Measurements from ENCODE around the gene STARD5.

GRCh38 chr15:81330366-81331090, 6.6 kb upstream of the STARD5 start:
- TF ChIP-seq CTCF (IDR thresholded peaks at IDR 0.05) (no peak), POLR2A (IDR thresholded peaks at IDR 0.05) (no peak), POLR2AphosphoS5 (IDR thresholded peaks at IDR 0.05; ENCODE audit: insufficient read depth in 1 of 2, low read depth in 1 of 2) (no peak)
